ENCODE data around the gene ZNF568.

DNA sequence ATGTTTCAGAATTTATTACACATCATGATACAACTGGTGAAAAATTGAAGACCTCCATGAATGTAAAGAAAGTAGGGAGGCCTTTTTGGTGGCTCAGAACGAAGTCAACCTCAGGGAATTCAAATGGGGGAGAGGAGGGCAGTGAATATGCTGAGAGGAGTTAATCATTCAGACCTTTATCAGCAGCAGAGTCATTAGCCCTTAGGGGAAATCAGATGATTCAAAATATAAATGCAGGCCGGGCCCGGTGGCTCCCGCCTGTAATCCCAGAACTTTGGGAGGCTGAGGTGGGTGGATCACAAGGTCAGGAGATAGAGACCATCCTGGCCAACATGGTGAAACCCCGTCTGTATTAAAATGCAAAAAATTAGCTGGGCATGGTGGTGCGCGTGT, 81.7 kb downstream of the ZNF568 start:
- TF ChIP-seq, protein P1, sequence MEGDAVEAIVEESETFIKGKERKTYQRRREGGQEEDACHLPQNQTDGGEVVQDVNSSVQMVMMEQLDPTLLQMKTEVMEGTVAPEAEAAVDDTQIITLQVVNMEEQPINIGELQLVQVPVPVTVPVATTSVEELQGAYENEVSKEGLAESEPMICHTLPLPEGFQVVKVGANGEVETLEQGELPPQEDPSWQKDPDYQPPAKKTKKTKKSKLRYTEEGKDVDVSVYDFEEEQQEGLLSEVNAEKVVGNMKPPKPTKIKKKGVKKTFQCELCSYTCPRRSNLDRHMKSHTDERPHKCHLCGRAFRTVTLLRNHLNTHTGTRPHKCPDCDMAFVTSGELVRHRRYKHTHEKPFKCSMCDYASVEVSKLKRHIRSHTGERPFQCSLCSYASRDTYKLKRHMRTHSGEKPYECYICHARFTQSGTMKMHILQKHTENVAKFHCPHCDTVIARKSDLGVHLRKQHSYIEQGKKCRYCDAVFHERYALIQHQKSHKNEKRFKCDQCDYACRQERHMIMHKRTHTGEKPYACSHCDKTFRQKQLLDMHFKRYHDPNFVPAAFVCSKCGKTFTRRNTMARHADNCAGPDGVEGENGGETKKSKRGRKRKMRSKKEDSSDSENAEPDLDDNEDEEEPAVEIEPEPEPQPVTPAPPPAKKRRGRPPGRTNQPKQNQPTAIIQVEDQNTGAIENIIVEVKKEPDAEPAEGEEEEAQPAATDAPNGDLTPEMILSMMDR (conservative IDR thresholded peaks at IDR 0.05) = no peak
- no peak for TF ChIP-seq EZH2 (IDR thresholded peaks at IDR 0.05; ENCODE audit: low read depth)

Data from PC-9 (cell line).